ENCODE measurements around the gene UAP1L1.

UAP1L1 gene

GRCh38 chr9:137076636-137077009, 694 bp upstream of the UAP1L1 start:
- no peak for DNase-seq (ENCODE audit: low read depth)

- peak; percentile 59 for DNase-seq (ENCODE audit: low read depth)
These were observed 709 bp downstream of the UAP1L1 start for GRCh38 chr9:137077758-137078693.

GRCh38 chr9:137078701-137079400, 1.5 kb downstream of the UAP1L1 start:
- DNase-seq (ENCODE audit: low read depth): no peak

GRCh38 chr9:137079401-137079787, 2.1 kb downstream of the UAP1L1 start:
- DNase-seq (ENCODE audit: low read depth): no peak

DNA sequence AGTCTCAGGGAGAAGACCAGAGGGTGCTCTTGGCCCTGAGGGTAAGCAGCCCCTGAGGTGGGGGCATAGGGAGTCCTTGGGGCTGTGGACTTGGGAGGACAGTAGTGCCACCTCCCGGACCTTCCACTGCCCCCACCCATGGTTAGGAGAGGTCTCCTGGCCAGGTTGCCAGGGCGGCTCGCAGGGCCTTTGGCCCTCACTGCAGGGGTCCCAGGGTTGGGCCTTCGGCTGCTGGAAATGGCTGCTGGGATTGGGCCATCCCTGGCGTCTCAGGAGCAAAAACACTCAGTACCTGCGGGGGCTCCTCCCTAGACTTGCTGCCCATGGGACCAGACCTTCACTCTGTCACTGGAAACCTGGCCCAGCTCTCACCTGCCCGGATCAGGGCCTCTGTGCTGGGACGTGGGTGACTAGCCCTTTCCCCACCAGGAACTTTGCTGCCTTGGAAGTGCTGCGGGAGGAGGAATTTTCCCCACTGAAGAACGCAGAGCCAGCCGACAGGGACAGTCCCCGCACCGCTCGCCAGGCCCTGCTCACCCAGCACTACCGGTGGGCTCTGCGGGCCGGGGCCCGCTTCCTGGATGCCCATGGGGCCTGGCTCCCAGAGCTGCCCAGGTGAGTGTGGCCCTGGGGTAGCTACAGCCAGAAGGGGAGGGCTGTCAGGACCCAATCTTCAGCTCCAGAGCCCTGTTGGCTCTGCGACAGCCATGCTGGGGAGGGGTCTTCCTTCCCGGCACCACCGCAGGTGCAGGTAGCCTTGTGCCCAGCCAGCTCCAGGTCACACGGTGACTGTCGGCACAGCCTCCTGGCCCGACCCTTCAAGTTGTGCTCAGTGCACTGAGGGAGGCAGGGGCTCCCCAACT, 3.2 kb downstream of the UAP1L1 start:
- no peak for DNase-seq (ENCODE audit: low read depth)

DNA sequence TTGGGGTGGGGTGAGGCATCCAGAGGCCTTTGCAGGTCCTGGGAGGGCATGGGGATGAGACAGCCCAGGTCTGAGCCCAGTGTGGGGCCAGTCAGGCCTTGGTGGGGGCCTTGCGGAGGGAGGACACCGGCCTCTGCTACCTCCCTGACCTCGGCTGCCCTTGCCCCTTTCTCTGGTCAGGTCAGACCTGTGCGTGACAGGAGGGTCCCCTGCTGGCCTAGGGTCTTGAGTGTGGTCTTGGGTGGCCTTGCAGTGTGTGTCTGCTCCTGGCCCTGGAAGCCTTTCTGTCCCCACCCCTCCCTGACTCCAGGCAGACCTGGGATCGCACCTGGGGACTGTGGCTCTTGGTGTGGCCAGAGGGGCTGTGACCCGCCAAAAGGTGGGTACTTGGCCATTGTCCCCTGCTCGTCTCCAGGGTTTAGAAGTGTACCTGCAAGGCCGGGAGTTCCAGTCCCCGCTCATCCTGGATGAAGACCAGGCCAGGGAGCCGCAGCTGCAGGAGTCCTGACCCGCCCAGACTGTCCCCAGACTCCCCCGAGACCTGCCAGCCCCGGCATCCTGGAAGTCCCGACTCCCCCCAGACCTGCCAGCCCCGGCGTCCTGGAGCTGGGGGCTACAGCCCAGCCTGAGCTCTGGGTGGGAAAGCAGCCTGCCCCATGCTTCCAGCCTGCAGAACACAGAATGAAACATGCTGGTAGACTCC, 5.1 kb downstream of the UAP1L1 start:
- no peak for DNase-seq (ENCODE audit: low read depth)

GRCh38 chr9:137082925-137083290, 5.6 kb downstream of the UAP1L1 start:
- DNase-seq (ENCODE audit: low read depth): no peak

GRCh38 chr9:137083394-137084004, 6.2 kb downstream of the UAP1L1 start:
- no peak for DNase-seq (ENCODE audit: low read depth)

GRCh38 chr9:137084526-137084925, 7.2 kb downstream of the UAP1L1 start:
- no peak for DNase-seq (ENCODE audit: low read depth)

DNA sequence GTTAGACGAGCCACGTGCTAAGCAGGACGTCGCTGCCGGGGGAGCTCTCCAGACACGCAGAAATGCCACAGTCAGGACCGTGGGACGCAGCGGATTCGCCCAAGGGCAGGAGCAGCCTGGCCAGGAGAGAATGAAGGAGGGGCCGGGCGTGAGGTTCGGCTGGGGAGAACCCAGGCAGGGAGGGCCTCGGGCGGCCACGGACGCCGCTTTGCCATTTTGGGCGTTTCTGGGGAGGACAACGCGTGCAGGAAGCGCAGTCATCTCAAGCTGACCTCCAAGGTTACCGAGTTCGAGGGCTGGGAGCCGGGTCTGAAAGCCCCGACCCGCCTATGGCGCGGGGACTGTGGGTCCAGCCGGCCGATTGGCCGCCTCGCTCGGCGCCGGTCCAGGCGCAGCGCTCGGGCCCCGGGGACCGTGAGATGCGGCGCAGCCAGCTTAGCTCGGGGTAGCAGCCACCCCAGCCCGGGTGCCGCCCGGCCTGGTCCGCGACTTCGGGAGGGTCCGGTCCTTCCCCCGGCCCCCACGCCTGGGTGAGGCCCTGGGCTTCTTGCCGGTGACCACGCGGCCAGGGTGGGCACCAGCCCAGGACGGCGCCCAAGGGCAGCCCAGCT, 8.7 kb downstream of the UAP1L1 start:
- no peak for DNase-seq (ENCODE audit: low read depth)

DNA sequence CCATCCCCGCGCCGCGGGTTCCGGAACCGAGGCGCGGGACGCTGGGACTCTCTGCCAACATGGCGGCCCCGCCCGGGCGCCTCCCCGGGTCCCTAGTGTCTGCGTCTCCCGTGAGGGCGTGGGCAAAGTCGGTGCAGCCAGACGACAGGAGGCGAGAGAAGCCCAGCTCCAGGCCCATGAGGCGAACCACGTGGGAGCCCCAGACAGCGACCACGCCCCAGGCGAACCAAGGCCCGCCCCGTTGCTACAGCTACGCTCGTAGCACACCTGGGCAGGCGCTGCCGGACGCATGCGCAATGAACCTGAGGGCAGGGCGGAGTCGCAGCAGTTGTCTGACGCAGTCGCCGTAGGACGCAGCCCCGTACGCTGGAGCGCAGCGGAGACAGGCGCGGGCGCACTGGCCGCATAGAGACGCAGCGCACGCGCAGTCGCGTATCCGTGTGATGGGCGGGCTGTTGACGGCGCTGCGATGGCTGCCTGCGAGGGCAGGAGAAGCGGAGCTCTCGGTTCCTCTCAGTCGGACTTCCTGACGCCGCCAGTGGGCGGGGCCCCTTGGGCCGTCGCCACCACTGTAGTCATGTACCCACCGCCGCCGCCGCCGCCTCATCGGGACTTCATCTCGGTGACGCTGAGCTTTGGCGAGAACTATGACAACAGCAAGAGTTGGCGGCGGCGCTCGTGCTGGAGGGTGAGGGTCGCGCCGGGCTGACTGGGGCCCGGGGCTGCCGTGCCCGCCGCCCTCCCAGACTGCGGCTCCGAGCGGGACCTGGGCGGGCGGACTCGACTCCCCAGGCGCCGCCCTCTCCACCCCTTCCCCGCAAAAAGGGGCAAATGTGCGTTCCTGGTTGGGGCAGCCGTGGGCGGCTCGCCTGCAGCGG, 9.5 kb downstream of the UAP1L1 start, which contains the start of gene MAN1B1:
TSS of gene MAN1B1 (plus strand) at position 455 of the 878 bp plus-strand sequence. CDS start at position 470, 15 bp downstream.
- DNase-seq (ENCODE audit: low read depth): peak; percentile 98

DNA sequence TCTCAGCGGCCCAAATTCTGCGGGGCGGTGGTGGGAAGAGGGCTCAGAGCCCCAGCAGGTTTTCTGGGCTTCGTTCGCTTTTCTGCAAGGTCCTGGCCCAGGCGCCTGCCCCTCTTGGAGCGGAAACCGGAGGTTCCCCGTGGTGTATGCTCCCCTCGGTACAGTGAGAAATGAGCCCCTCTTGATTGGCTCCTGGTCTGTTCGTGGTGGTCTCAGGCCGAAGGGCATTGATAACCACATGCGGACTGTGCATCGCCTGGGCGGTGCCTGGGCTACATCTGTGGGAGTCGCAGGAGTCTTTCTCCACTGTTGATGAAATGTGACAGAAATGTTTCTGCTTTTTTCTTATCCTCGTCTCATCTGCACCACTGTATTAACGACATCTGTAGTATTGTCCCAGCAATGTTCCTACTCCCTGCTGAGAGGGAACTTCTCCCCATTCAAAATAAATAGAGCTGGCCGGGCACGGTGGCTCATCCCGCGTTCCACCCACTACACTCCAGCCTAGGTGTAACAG, 10.2 kb downstream of the UAP1L1 start:
- DNase-seq (ENCODE audit: low read depth): no peak

- no peak for DNase-seq (ENCODE audit: low read depth)
These were observed 10.8 kb downstream of the UAP1L1 start for GRCh38 chr9:137088121-137088520.

DNA sequence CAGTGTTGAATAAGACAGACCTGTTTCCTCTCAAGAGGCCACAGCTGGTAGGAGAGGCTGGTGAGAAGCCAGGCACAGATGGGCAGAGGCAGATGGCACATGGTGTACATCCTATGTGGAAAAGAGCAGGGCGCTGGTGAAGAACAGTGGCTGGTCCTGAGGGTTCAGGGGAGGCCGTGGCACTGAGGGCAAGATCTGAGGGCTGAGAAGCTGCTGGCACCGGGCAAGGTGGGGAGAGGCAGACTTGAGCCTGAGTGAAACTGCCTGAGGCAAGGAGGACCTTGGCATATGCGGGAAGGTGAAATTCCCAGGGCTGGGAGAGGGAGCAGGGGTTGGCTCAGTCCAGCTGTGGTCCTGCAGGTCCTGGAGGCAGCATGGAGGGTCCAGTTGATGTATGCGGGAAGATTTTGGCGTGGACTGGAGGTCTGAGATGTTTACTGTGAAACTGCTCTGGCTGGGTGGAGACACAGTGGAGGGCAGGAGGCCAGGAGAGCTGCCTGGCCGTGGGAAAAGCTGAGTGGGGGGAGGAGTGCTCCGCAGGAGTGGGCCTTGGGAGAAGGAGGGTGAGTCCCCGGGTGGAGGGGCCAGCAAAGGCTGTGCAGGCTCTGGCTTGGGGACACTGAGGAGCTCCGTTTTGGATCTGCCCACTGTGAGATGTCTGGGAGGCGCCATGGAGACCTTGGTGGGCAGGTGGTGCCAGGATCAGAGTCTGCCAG, 12.1 kb downstream of the UAP1L1 start:
- no peak for DNase-seq (ENCODE audit: low read depth)

GRCh38 chr9:137095664-137096517, 18.6 kb downstream of the UAP1L1 start:
- DNase-seq (ENCODE audit: low read depth): no peak

- DNase-seq (ENCODE audit: low read depth): no peak
These were observed 19.6 kb downstream of the UAP1L1 start for GRCh38 chr9:137096785-137097546.

All from CMK (cell line).